ENCODE data around the gene GIGYF1.

GRCh38 chr7:100679927-100680575 lies 14.0 kb downstream of the GIGYF1 start:
- TF ChIP-seq CTCF (conservative IDR thresholded peaks at IDR 0.05; ENCODE audit: low read depth, low read length): no peak
- no peak for TF ChIP-seq EZH2 (IDR thresholded peaks at IDR 0.05; ENCODE audit: borderline replicate concordance, low read depth, low read length, poor library complexity, severe bottlenecking)
